HCT116 (cell line): ENCODE measurements around the gene RHOD. TPM values are rescaled to one million over a fixed set of nuclear protein-coding genes. Genes with fewer than 3 reads are reported as not detected.

ENCODE experiments used
- ATAC-seq: fragments of 200-7000 bp; cut with Tn5 transposase; 2 replicates; pipeline ENCODE4 v1.9.1; 2020; ENCODE audit warnings: mild to moderate bottlenecking, moderate library complexity
- BruUV-seq: library from RNA; stranded (reverse); fragments of 400-500 nt; replicated peaks from 2 replicates; lab custom pipeline; 2021; lab: Mats Ljungman, UMichigan
- CTCF ChIA-PET: fragments of 300-600 bp; sonication (Branson Sonifier 250); formaldehyde crosslinking; loops from one replicate; lab custom pipeline; 2021; ENCODE audit warnings: antibody characterized with exemption; lab: Charles Lee
- POLR2A ChIA-PET: fragments of 300-600, 350-600 bp; sonication (Branson Sonifier 250); formaldehyde crosslinking; loops from one replicate; lab custom pipeline; 2021; ENCODE audit warnings: antibody characterized with exemption; lab: Charles Lee
- RAD21 ChIA-PET, 2 experiments: fragments of 300-600 bp; sonication (Branson Sonifier 250); formaldehyde crosslinking; loops; one replicate each; lab custom pipeline; 2023; ENCODE audit warnings: low total read pairs in 2 of 2; ENCODE audit not compliant: uncharacterized antibody in 2 of 2, unreplicated experiment in 2 of 2, low non-redundant PET in 1 of 2; lab: Charles Lee
- DNase-seq: peaks from one replicate; pipeline ENCODE4 v3.0.0-alpha.2; 2010; ENCODE audit warnings: low read depth, low spot score
- H2AFZ ChIP-seq: fragments of 200-600 bp; shearing (Covaris generic), sonication (generic); 2 replicates; pipeline ENCODE4 v1.6.1; 2017; ENCODE audit warnings: low read depth, mixed run types, mixed read lengths, antibody characterized with exemption, low read length; ENCODE audit not compliant: poor library complexity, severe bottlenecking
- H3K27ac ChIP-seq: 2 replicates; pipeline ENCODE4 v1.5.1; 2012; ENCODE audit warnings: low read depth, low read length
- H3K27me3 ChIP-seq: fragments of 200-600 bp; sonication (generic); 2 replicates; pipeline ENCODE4 v1.6.1; 2016; ENCODE audit warnings: mixed run types, low read length, mixed read lengths; ENCODE audit not compliant: insufficient read depth
- H3K36me3 ChIP-seq, 2 experiments: fragments of 200-500 bp in 1 of 2; fragments of 200-600 bp in 1 of 2; sonication (Bioruptor generic) in 1 of 2; sonication (generic) in 1 of 2; 2 replicates each; pipeline versions ENCODE4 v1.5.1 to v1.6.1; 2014 to 2016; ENCODE audit warnings: low read length in 2 of 2, inconsistent platforms in 1 of 2, mixed read lengths in 1 of 2, mixed run types in 1 of 2; ENCODE audit not compliant: insufficient read depth in 2 of 2, control insufficient read depth in 1 of 2
- H3K4me1 ChIP-seq, 2 experiments: fragments of 200-600 bp in 1 of 2; sonication (generic) in 1 of 2; 2 replicates each; pipeline versions ENCODE4 v1.5.1 to v1.6.1; 2012 to 2017; ENCODE audit warnings: low read length in 2 of 2, inconsistent platforms in 1 of 2, mild to moderate bottlenecking in 1 of 2, mixed read lengths in 1 of 2, mixed run types in 1 of 2, moderate library complexity in 1 of 2; ENCODE audit not compliant: insufficient read depth in 2 of 2, control insufficient read depth in 1 of 2
- H3K4me2 ChIP-seq: fragments of 200-600 bp; sonication (generic); 2 replicates; pipeline ENCODE4 v1.6.1; 2017; ENCODE audit warnings: mixed run types, low read length, mixed read lengths
- H3K4me3 ChIP-seq, 2 experiments: fragments of 200-600 bp in 1 of 2; sonication (generic) in 1 of 2; replicated peaks in 1 of 2; 2 replicates each; pipeline ENCODE4 v1.5.1; 2011 to 2016; ENCODE audit warnings: low read length in 2 of 2, control low read depth in 1 of 2, low read depth in 1 of 2, mild to moderate bottlenecking in 1 of 2, mixed read lengths in 1 of 2, mixed run types in 1 of 2
- H3K79me2 ChIP-seq: fragments of 200-600 bp; sonication (generic); 2 replicates; pipeline ENCODE4 v1.6.1; 2017; ENCODE audit warnings: mild to moderate bottlenecking, mixed run types, low read length, moderate library complexity, mixed read lengths; ENCODE audit not compliant: insufficient read depth
- H3K9ac ChIP-seq: fragments of 200-600 bp; sonication (generic); 2 replicates; pipeline ENCODE4 v1.6.1; 2016; ENCODE audit warnings: low read length, mixed read lengths
- H3K9me2 ChIP-seq: fragments of 200-600 bp; sonication (generic), shearing (Covaris generic); 2 replicates; pipeline ENCODE4 v1.6.1; 2017; ENCODE audit warnings: mixed run types, mild to moderate bottlenecking, moderate library complexity; ENCODE audit not compliant: insufficient read depth
- H3K9me3 ChIP-seq, 2 experiments: fragments of 200-500 bp in 1 of 2; fragments of 200-600 bp in 1 of 2; sonication (Bioruptor generic) in 1 of 2; sonication (generic) in 1 of 2; 2 replicates each; pipeline ENCODE4 v1.6.1; 2014 to 2017; ENCODE audit warnings: low read length in 2 of 2, mixed read lengths in 2 of 2, inconsistent platforms in 1 of 2, low read depth in 1 of 2, mild to moderate bottlenecking in 1 of 2, mixed run types in 1 of 2, moderate library complexity in 1 of 2; ENCODE audit not compliant: control insufficient read depth in 1 of 2, insufficient read depth in 1 of 2
- H4K20me1 ChIP-seq: fragments of 200-600 bp; sonication (generic), shearing (Covaris generic); 2 replicates; pipeline ENCODE4 v1.6.1; 2017; ENCODE audit warnings: mixed run types, mild to moderate bottlenecking, moderate library complexity; ENCODE audit not compliant: insufficient read depth
- CTCF ChIP-seq, 3 experiments: fragments of 200-600 bp in 1 of 3; sonication (generic) in 1 of 3; IDR thresholded peaks in 2 of 3; conservative IDR thresholded peaks in 1 of 3; 2 replicates each; pipeline ENCODE4 v1.5.1; 2012 to 2017; ENCODE audit warnings: low read depth in 2 of 3, low read length in 2 of 3, antibody characterized with exemption in 1 of 3, borderline replicate concordance in 1 of 3, control low read depth in 1 of 3, mild to moderate bottlenecking in 1 of 3, mixed read lengths in 1 of 3, mixed run types in 1 of 3, moderate library complexity in 1 of 3; ENCODE audit not compliant: insufficient read depth in 1 of 3
- FOSL1 ChIP-seq: IDR thresholded peaks from 2 replicates; pipeline ENCODE4 v1.6.1; 2012; ENCODE audit warnings: low read depth
- RAD21 ChIP-seq: IDR thresholded peaks from 2 replicates; pipeline ENCODE4 v1.6.1; 2012; ENCODE audit warnings: low read depth, mild to moderate bottlenecking
- SIN3A ChIP-seq: IDR thresholded peaks from 2 replicates; pipeline ENCODE4 v1.6.1; 2012; ENCODE audit warnings: low read depth
- SP1 ChIP-seq: IDR thresholded peaks from 2 replicates; pipeline ENCODE4 v1.6.1; 2012; ENCODE audit warnings: low read depth
- intact Hi-C: fragments of 100-400 bp; cut with micrococcal nuclease; formaldehyde crosslinking; loops from 2 replicates; pipeline ENCODE4 v1.10.0; 2022
- total RNA-seq: library from RNA; stranded (reverse); gene quantifications from one replicate; pipeline ENCODE4 v1.2.1, GENCODE V29; 2021; ENCODE audit not compliant: unreplicated experiment

RHOD gene
- total RNA-seq, 1 experiment from 2014 or later = 42.0 TPM

GRCh38 chr11:67071420-67072284, 15.0 kb downstream of the RHOD start:
- BruUV-seq = no TSS peak
- no peak overlapping the region for H3K4me2 ChIP-seq
- RAD21 ChIA-PET = no interaction called here

More at GRCh38 chr11:67071420-67072284, 15.0 kb downstream of the RHOD start:
- intact Hi-C loops = no loop called here
- H3K79me2 ChIP-seq = no peaks in the 10 kb centered on the region
- DNase-seq (no peak), ATAC-seq (peak; percentile 89)
- CTCF ChIA-PET = interaction anchor here (1.6 to 2.1 kb wide), 2 partner anchors 9 to 17 kb away, joined by 6 to 9 read pairs; no protein-coding TSS in a partner anchor
- POLR2A ChIA-PET = no interaction called here
- TF ChIP-seq SP1 = no peak
- TF ChIP-seq FOSL1 = no peak
- peak; percentile 70 for TF ChIP-seq RAD21
- peak in 2 of 3 experiments; percentile 78 to 90; a peak in 5 of 6 replicates for TF ChIP-seq CTCF (IDR thresholded peaks at IDR 0.05 in 2 of 3, conservative IDR thresholded peaks at IDR 0.05 in 1 of 3; ENCODE audit: borderline replicate concordance in 1 of 3, insufficient read depth in 1 of 3, low read depth in 2 of 3, low read length in 2 of 3)
- TF ChIP-seq SIN3A = no peak
- no peak overlapping the region for H3K4me3 ChIP-seq
- H3K36me3 ChIP-seq = peaks cover 0 to 4% of the 10 kb centered on the region in 2 experiments; a peak in 2 of 4 replicates
- H3K9me2 ChIP-seq = no peaks in the 10 kb centered on the region
- no peaks in the 10 kb centered on the region for H3K9me3 ChIP-seq
- no peaks in the 10 kb centered on the region for H3K27me3 ChIP-seq
- no peak overlapping the region for H2AFZ ChIP-seq
- peaks cover 0 to 12% of the 10 kb centered on the region in 2 experiments; a peak in 1 of 4 replicates for H3K4me1 ChIP-seq
- H4K20me1 ChIP-seq = no peaks in the 10 kb centered on the region
- H3K9ac ChIP-seq = no peak overlapping the region
- no peak overlapping the region for H3K27ac ChIP-seq
